Activated T-cell treated with anti-CD3 and anti-CD28 coated beads, Interleukin-2, amount 50 U/mL, for 4 hours (primary cell): ENCODE measurements around the gene AVPR2. TPM values are rescaled to one million over a fixed set of nuclear protein-coding genes. Genes with fewer than 3 reads are reported as not detected.

Experiments used
- ATAC-seq, 2 donors: fragments of 200-7000 bp; cut with Tn5 transposase; one replicate each; pipeline ENCODE4 v1.10.0; 2021
- DNase-seq: peaks from one replicate; pipeline ENCODE4 v3.0.0-alpha.2; 2020
- H3K27me3 Mint-ChIP-seq: one replicate; pipeline ENCODE4 v1.8.0; 2021; ENCODE audit warnings: low read depth, mixed read lengths
- H3K36me3 Mint-ChIP-seq: one replicate; pipeline ENCODE4 v1.8.0; 2022; ENCODE audit warnings: mixed read lengths; ENCODE audit not compliant: insufficient read depth
- H3K4me1 Mint-ChIP-seq: one replicate; pipeline ENCODE4 v1.8.0; 2021; ENCODE audit warnings: low read depth, mixed read lengths
- H3K4me3 Mint-ChIP-seq: one replicate; pipeline ENCODE4 v1.8.0; 2021; ENCODE audit warnings: mild to moderate bottlenecking, moderate library complexity, mixed read lengths
- H3K9me3 Mint-ChIP-seq: one replicate; pipeline ENCODE4 v1.8.0; 2021; ENCODE audit warnings: mixed read lengths
- total RNA-seq, 3 donors: library from RNA; stranded (reverse); gene quantifications; one replicate each; pipeline ENCODE4 v1.2.1, GENCODE V29; 2021

Gene AVPR2
- total RNA-seq, 3 donors from 2014 or later, result not detected

- Mint-ChIP-seq H3K9me3 (no peaks in the 10 kb centered on the region), H3K36me3 (peaks cover 7% of the 10 kb centered on the region), H3K27me3 (no peaks in the 10 kb centered on the region), H3K4me1 (peaks cover 12% of the 10 kb centered on the region), H3K4me3 (no peak overlapping the region)
- DNase-seq (no peak), ATAC-seq (no peak)
Observed at GRCh38 chrX:153909024-153909979, 4.8 kb downstream of the AVPR2 start.

GRCh38 chrX:153909980-153910360, 5.5 kb downstream of the AVPR2 start:
- no peak overlapping the region for H3K4me3 Mint-ChIP-seq
- H3K9me3 Mint-ChIP-seq, result no peaks in the 10 kb centered on the region
- no peaks in the 10 kb centered on the region for H3K27me3 Mint-ChIP-seq
- peaks cover 10% of the 10 kb centered on the region for H3K4me1 Mint-ChIP-seq
- DNase-seq (no peak), ATAC-seq (no peak)
- H3K36me3 Mint-ChIP-seq, result peaks cover 7% of the 10 kb centered on the region

GRCh38 chrX:153910446-153910845, 6.0 kb downstream of the AVPR2 start:
- H3K4me3 Mint-ChIP-seq, result no peak overlapping the region
- no peaks in the 10 kb centered on the region for H3K27me3 Mint-ChIP-seq
- DNase-seq, result no peak
- peaks cover 10% of the 10 kb centered on the region for H3K4me1 Mint-ChIP-seq
- no peaks in the 10 kb centered on the region for H3K9me3 Mint-ChIP-seq
- no peak for ATAC-seq
- peaks cover 7% of the 10 kb centered on the region for H3K36me3 Mint-ChIP-seq

DNA sequence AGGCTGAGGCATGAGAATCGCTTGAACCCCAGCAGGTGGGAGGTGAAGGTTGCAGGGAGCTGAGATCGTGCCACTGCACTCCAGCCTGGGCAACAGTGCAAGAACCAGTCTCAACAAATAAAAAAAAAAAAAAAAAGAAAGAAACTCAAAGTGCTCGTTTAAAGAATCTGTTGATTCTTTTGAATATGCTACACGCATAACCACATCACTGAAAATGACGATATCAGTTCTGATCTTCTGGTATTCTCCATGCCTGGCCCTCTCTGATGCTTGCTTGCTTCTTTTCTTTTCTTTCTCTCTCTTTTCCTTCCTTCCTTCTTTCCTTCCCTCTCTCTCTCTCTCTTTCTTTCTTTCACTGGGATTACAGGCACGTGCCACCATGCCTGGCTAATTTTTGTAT, 7.3 kb downstream of the AVPR2 start:
- ATAC-seq, result no peak
- no peak for DNase-seq
- Mint-ChIP-seq H3K36me3 (peaks cover 7% of the 10 kb centered on the region), H3K4me3 (no peak overlapping the region), H3K9me3 (no peaks in the 10 kb centered on the region), H3K27me3 (no peaks in the 10 kb centered on the region), H3K4me1 (peaks cover 5% of the 10 kb centered on the region)

DNA sequence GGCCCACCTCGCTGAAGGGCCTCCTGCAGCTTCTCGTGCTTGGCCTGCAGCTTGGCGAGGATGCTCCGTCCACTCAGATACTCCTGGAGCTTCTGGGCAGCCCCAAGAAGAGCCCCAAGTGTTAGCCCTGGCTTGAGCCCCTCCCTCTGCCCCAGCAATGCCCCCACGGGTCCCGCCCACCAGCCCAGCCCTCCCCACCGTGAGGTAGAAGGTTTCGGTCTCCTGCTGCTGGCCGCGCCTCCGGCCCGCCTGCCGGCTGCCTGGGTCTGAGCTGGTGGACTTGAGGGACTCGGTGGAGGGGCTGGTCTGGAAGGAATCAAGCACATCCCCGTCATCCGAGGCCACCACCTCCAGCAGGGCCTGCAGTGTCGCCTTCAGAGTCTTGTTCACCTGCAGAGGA, 8.7 kb downstream of the AVPR2 start:
- H3K9me3 Mint-ChIP-seq, result no peaks in the 10 kb centered on the region
- ATAC-seq (no peak), DNase-seq (no peak)
- peaks cover 5% of the 10 kb centered on the region for H3K4me1 Mint-ChIP-seq
- H3K27me3 Mint-ChIP-seq, result no peaks in the 10 kb centered on the region
- no peak overlapping the region for H3K4me3 Mint-ChIP-seq
- H3K36me3 Mint-ChIP-seq, result peaks cover 7% of the 10 kb centered on the region

- peaks cover 5% of the 10 kb centered on the region for H3K4me1 Mint-ChIP-seq
- H3K4me3 Mint-ChIP-seq, result no peak overlapping the region
- ATAC-seq, result no peak
- no peak for DNase-seq
- no peaks in the 10 kb centered on the region for H3K9me3 Mint-ChIP-seq
- no peaks in the 10 kb centered on the region for H3K27me3 Mint-ChIP-seq
- peaks cover 7% of the 10 kb centered on the region for H3K36me3 Mint-ChIP-seq
Observed at GRCh38 chrX:153913701-153914100, 9.2 kb downstream of the AVPR2 start.

DNA sequence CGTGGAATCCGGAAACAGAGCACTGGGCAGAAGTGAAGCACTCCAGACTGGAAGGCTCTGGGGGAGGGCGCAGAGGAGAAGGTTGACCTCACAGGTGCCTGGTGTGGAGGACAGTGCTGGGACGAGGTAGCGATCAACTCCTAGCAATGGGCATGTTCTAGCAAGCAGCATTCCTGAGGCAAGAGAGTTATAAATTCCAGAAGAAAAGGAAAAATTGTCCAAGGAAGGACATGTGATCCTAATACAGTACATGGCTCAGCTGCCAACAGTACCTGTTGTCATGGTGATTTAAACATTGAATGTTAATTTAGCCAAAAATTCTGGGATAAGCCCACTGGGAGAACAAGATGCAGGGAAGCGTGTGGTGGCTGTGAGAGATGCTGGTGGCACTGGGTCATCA, 13.4 kb downstream of the AVPR2 start:
- DNase-seq, result no peak
- H3K36me3 Mint-ChIP-seq, result peaks cover 2% of the 10 kb centered on the region
- no peak for ATAC-seq
- no peaks in the 10 kb centered on the region for H3K27me3 Mint-ChIP-seq
- peaks cover 12% of the 10 kb centered on the region for H3K4me1 Mint-ChIP-seq
- no peaks in the 10 kb centered on the region for H3K9me3 Mint-ChIP-seq
- no peak overlapping the region for H3K4me3 Mint-ChIP-seq

- Mint-ChIP-seq H3K27me3 (no peaks in the 10 kb centered on the region), H3K9me3 (no peaks in the 10 kb centered on the region), H3K4me3 (no peak overlapping the region), H3K4me1 (peaks cover 22% of the 10 kb centered on the region), H3K36me3 (no peaks in the 10 kb centered on the region)
- ATAC-seq (no peak), DNase-seq (no peak)
Observed at GRCh38 chrX:153919281-153919680, 14.8 kb downstream of the AVPR2 start.

DNA sequence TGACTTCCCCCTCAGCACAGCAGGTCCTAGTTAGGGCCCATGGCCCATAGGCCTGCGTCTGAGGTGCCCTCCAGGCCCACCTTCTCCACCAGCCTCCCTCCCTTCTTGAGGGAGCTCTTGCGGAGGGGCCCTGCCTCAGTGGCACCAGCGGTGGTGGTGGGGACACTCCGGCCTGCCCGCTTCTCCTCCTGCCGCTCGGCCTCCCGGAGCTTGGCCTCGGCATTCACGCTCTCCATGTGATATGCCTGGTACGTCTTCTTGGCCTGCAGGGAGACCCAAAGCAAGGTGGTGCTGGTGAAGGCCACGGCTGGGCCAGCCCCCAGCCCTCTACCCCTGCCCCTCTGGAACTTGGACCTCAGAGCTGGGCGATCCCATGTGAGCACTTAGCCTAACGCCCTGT, 16.1 kb downstream of the AVPR2 start:
- no peak overlapping the region for H3K4me3 Mint-ChIP-seq
- no peaks in the 10 kb centered on the region for H3K36me3 Mint-ChIP-seq
- H3K27me3 Mint-ChIP-seq, result no peaks in the 10 kb centered on the region
- H3K4me1 Mint-ChIP-seq, result peaks cover 27% of the 10 kb centered on the region
- ATAC-seq (no peak), DNase-seq (no peak)
- no peaks in the 10 kb centered on the region for H3K9me3 Mint-ChIP-seq

DNA sequence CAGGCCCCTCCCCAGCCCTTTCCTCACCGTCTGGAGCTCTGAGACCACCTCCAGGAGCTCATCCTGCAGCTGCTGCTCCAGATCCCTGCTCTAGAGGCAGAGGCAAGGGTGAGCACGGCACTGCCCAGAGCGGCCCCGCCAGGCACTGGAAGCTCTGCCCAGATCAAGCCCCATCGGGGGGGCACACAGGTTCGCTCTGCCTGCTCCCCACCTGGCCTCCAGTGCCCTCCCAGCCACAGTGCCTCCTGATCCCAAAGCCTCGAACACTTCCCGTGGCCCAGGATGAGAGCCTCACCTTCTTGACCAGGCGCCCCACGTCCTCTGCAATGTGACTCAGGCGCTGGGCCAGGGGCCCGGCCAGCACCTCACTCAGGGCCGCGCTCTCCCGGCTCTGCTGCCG, 16.6 kb downstream of the AVPR2 start:
- Mint-ChIP-seq H3K9me3 (no peaks in the 10 kb centered on the region), H3K4me3 (no peak overlapping the region), H3K36me3 (no peaks in the 10 kb centered on the region), H3K27me3 (no peaks in the 10 kb centered on the region), H3K4me1 (peaks cover 27% of the 10 kb centered on the region)
- DNase-seq (no peak), ATAC-seq (no peak)

DNA sequence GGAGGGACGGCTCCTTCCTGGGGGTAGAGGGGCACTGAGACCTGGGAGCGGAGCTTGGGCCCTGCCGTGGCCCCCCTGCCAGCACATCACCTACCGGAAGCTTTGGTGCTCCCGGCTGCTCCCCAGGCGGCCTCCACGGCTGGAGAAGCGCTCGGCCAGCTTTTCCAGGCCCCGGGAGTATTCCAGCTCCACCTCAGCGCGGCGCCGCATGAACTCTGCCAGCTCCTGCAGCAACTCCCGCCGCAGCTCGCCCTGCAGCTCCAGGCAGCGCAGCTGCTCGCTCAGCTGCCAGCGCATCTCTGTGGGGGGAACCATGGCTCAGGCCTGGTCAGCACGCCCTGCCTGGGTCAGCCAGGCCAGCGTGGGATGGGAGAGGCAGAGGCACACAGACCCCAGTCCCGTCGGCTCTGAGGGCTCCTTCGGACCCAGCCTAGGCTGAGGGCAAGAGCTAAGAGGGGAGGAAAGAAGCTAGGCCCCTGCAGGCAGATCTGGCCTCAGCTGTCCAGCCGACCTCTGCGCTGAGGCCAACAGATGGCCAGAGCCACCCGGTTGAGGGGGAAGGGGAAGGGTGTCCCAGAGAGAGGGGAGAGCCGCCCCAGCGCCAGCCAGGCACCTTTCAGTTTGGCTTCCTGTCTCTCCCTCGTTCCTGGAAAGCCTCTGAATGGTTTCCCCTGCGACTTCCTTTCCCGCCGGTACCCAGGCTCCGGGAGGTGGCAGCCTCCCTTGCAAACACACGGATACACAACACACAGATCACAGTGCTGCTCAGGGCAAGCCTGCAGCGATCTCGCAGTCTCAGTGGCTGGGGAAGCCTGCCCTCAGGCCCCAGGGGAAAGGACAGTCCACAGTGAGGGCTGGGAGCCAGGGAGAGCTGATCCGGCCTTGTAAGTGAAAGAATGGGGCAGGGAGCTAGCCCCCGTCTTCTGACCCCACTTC, 17.3 kb downstream of the AVPR2 start:
- no peak for DNase-seq
- Mint-ChIP-seq H3K9me3 (no peaks in the 10 kb centered on the region), H3K27me3 (no peaks in the 10 kb centered on the region), H3K36me3 (no peaks in the 10 kb centered on the region), H3K4me3 (peak overlapping the region; percentile 89), H3K4me1 (peaks cover 28% of the 10 kb centered on the region)
- ATAC-seq, result no peak

DNA sequence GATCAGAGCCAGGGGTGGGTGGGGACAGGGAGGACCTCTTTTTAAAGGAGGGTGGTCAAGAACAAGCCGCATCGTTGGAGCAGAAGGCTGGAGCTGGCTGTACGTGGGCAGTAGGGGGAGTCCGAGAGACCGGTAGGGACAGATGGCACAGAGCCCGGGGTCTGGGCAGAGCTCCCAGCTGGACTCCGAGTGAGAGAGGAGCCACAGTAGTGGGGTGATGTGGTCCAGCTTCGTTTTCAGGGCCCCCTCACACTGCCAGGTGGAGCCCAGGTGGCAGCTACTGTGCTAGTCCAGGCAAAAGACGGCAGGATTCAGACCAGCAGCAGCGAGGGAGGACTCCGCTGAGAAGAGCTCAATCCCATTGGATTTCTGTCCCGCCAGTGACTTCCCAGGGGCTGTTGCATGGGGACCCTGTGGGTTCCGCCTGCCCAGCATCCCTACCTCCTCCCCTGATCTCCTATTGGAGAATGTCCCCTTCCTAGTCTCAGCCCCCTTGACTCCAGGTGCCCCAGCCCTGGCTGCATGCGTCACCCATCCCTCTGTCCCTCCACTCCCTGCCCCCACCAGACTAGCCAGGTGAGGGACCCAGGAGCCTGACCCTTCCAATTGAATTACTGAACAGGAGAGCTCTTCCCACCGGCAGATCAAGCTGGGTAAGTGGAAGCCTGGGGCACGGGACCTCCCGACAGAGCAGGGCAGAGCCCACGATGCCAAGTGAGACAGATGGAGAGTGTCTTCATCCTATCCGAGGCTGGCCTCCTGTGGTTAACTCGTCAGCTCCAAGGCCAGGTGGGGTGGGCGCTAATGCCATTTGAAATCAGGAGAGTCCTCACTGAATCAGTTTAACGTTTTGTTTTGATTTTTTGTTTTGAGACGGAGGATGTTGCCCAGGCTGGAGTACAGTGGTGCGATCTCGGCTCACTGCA, 18.7 kb downstream of the AVPR2 start:
- Mint-ChIP-seq H3K4me3 (peak overlapping the region; percentile 89), H3K27me3 (no peaks in the 10 kb centered on the region), H3K9me3 (no peaks in the 10 kb centered on the region), H3K4me1 (peaks cover 30% of the 10 kb centered on the region), H3K36me3 (no peaks in the 10 kb centered on the region)
- DNase-seq (no peak), ATAC-seq (no peak)

DNA sequence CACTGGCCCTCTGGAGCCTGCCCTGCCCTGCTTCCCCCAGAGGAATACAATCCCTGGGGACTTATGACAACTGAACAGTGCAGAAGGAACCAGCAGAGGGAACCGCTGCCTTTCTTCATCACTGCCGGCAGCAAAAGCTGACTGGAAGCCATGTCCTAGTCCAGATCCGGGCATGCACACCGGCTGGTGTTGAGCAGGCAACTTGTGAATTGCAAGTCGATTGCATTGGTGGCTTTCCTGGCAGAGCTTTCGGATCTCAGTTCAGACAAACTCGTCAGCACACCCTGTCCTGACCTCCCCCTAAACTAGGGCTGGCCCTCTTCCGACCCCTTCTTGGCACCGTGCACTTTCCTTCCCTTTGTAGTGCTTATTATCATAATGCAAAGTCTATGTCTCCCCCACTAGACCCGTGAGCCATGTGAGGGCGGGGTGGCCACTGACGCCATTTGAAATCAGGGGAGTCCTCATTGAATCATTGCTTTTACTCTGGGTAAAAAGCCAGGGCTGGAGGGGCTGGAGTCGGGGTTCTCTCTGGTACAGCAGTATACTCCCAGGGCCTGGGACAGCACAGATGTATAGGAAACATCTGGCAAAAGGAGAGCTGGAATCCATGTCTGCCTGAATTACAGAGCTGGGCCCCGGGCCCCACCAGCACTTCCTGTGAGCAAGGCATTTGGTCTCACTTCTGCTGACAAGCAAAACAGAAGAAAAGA, 19.8 kb downstream of the AVPR2 start:
- Mint-ChIP-seq H3K9me3 (no peaks in the 10 kb centered on the region), H3K4me1 (peaks cover 34% of the 10 kb centered on the region), H3K36me3 (peaks cover 3% of the 10 kb centered on the region), H3K4me3 (peak overlapping the region; percentile 89), H3K27me3 (no peaks in the 10 kb centered on the region)
- DNase-seq, result no peak
- no peak for ATAC-seq
